OCI-LY3 (cell line): ENCODE results near the gene JDP2.

Experiments used
- EZH2phosphoT487 ChIP-seq: fragments of 200-600 bp; shearing (Covaris generic); IDR thresholded peaks from 2 replicates; pipeline ENCODE4 v1.6.1; 2018; ENCODE audit warnings: antibody characterized with exemption, mixed run types, low read depth
- TF ChIP-seq, protein P1 (sequence below): fragments of 200-600, 300-600 bp; sonication (generic); IDR thresholded peaks from 2 replicates; pipeline ENCODE4 v1.5.1; 2014; ENCODE audit warnings: antibody characterized with exemption, low read length, low read depth

DNA sequence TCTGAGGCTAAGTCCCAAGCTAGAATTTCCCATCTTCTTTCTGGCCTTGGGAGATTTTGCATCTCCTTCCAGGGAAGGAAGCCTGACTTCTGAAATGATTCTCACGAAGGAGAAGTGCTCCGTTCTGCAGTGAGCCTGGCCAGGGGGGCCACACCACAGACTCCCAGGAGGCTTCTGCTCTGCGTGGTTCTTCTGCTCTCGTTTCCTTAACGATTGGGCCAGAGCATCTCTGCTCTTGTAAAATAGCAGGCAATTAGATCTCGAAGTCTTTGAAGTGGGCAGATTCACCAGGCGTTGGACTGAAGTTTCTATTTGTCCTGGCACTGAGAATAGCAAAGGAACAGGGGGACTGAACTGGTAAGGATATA lies 87.8 kb downstream of the JDP2 start:
- TF ChIP-seq, protein P1, sequence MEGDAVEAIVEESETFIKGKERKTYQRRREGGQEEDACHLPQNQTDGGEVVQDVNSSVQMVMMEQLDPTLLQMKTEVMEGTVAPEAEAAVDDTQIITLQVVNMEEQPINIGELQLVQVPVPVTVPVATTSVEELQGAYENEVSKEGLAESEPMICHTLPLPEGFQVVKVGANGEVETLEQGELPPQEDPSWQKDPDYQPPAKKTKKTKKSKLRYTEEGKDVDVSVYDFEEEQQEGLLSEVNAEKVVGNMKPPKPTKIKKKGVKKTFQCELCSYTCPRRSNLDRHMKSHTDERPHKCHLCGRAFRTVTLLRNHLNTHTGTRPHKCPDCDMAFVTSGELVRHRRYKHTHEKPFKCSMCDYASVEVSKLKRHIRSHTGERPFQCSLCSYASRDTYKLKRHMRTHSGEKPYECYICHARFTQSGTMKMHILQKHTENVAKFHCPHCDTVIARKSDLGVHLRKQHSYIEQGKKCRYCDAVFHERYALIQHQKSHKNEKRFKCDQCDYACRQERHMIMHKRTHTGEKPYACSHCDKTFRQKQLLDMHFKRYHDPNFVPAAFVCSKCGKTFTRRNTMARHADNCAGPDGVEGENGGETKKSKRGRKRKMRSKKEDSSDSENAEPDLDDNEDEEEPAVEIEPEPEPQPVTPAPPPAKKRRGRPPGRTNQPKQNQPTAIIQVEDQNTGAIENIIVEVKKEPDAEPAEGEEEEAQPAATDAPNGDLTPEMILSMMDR = no peak
- TF ChIP-seq EZH2phosphoT487 = no peak
